Non-pigmented ciliary epithelial cell (primary cell): Measurements from ENCODE around the gene NUP93.
A peak's percentile ranks its signal among the peaks of the same experiment; 100 is the strongest.
"Not testable (repeated sequence)": the region's sequence is repeated elsewhere in the genome, so short reads cannot be mapped to it uniquely, and the experiment has no call there.

ENCODE experiments used
- DNase-seq: peaks from one replicate; pipeline ENCODE4 v3.0.0-alpha.2; 2010; ENCODE audit warnings: low read depth

NUP93 gene

DNA sequence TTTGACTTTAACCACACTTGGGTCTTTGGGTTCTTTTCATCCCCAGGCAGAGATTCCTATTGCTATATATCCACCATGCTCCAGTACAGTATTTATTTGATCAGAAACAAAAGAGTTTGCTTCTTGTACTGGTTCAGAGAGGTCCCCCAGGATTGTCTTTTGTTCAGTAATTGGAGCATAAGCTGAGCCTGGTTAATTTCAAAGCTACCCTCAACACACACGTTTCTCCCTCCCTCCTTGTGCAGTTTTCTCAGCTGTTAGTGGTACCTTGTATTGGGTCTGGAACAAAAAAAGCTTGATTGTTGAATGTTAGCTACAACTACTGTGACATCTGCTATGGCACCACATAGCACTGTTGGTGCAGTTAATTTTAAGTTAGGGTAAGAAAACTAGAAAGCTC, 50.0 kb downstream of the NUP93 start:
- no peak for DNase-seq

GRCh38 chr16:56780646-56781045, 50.7 kb downstream of the NUP93 start:
- DNase-seq, result no peak

- DNase-seq, result no peak
Measured at GRCh38 chr16:56781528-56781961, 51.6 kb downstream of the NUP93 start.

DNA sequence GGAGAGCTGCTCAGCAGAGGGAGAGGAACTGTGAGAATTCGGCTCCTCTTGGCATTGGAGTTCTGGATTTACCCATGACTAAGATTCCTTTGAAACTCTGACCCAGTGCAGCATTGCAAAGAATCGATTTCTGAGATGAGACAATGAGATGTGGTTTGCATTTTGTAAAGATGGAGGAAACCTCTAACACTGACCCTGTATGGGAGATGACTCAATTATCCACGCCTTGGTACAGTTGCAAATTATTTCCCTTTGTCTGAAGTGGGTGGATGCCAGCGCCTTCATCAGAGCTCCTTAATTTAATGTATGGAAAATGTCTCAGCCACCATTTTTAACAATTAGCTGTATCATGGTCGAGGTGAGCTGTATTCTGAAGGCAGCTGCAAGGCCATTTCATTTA, 53.4 kb downstream of the NUP93 start:
- no peak for DNase-seq

GRCh38 chr16:56785317-56785716, 55.4 kb downstream of the NUP93 start:
- no peak for DNase-seq

- no peak for DNase-seq
Measured at GRCh38 chr16:56787167-56787566, 57.2 kb downstream of the NUP93 start.

- no peak for DNase-seq
Measured at GRCh38 chr16:56788435-56788834, 58.5 kb downstream of the NUP93 start.

GRCh38 chr16:56789360-56789759, 59.4 kb downstream of the NUP93 start:
- no peak for DNase-seq

DNA sequence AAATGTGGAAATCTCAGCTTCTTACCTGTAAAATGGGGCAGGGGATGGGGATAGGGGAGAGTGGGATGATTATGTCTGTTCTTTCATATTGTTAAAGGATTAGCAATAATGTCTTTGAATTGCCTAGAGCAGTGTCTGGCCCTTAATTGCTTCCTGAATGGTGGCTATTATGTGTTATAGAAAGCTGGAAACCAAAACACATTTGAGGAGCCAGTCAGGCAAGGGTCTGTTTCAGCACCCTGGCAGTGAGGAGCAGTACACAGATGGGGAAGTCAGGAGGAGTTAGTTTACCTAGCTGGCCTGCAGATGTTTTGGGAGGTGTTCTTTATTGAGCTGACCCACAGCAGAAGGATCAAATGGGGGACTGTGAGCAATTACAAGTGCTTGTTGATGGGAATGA, 63.0 kb downstream of the NUP93 start:
- no peak for DNase-seq

- no peak for DNase-seq
Measured at GRCh38 chr16:56793492-56793891, 63.6 kb downstream of the NUP93 start.

DNA sequence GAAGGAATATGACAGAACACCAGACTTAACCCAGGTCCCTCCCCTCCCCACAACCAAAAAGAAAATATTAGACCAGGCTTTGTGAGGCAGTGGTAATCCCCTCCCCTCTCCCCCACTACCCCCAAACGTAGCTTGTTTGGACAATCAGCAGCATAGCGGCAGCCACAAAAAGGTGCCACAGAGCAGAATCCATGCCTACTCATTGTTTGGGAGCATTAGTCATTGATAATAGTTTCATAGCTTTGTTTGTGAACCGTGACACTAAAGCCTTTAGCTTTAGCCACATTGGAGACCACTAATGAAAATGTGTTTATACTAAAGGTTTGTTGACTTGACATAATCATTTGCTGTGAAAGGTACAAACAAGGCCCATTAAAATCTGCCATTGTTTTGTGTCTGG, 65.1 kb downstream of the NUP93 start:
- DNase-seq, result no peak

- not testable (repeated sequence) for DNase-seq
Measured at GRCh38 chr16:56797038-56797437, 67.1 kb downstream of the NUP93 start.

DNA sequence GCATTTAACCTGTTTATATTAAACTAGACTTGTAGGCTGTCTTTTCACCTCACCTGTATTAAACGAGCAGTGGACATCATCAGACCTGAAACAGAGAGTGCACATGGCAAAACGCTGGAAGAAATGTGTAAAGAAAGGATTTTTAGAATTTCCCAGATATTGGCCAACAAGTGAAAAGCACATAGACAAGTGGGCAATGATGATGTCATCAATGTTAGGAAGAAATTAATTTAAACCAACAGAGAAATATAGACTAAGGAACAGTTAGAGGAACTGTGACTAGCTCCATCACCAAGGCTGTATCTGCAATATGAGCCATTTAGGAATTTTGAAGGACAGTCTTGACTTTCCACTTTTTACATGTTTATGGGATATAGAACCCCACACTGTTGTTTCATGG, 67.9 kb downstream of the NUP93 start:
- no peak for DNase-seq

DNA sequence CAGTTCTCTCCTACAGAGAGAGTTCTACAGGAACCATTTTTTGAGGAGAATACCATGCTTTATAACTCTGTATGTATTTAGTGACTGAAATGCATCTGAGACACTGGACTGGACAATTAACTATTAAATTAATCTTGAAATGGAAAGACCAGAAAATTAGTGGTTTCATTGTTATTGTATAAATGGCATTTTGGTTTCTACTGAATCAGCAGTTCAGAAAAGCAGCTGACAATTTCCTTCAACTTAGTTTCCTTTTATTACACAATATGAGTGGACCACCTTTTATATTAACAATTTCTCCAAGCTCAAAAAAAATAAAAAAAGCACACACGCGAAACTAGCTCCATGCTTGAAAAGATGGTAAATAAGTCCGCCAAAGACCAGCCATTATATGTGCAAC, 69.0 kb downstream of the NUP93 start:
- DNase-seq, result no peak

DNA sequence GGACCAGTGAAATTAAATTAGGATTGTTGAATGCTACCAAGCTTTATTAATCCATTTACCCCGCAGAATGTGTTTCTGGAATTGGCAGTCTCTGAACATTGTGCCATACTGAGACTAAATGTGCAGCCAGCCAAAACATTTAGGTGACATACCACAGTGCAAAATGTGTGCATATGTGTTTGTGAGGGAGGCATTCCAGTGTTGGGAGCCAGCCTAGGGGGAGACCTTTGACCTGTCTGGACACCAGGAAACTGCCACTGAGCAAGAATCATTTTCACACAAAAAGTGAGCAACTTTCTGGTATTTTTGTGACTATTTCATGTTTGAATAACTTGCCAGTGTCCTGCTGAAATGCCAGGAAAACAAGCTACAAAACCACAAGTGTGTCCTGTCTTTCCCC, 70.4 kb downstream of the NUP93 start:
- DNase-seq, result no peak

DNA sequence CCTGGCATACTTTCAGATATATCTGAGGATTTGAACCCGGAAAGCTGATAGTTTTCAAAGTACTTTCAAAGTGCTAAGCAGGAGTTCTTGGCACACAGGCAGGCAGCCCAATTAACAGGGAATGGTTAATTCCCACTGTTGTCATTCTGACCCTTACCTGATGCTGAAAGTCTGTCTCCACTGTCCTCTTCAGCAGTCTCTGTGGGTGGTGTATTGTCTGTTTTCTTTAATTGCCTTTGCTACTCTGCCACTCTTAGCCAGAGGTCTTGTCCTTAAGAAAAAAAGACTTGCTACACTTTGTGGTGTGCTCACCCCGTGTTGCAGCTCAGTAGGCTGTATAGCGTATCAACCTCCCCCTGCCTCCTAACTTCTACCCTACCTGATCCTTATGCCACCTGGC, 71.8 kb downstream of the NUP93 start:
- no peak for DNase-seq

GRCh38 chr16:56807011-56807675, 77.2 kb downstream of the NUP93 start:
- DNase-seq, result peak; percentile 60

GRCh38 chr16:56807676-56808067, 77.7 kb downstream of the NUP93 start:
- DNase-seq, result not testable (repeated sequence)

DNA sequence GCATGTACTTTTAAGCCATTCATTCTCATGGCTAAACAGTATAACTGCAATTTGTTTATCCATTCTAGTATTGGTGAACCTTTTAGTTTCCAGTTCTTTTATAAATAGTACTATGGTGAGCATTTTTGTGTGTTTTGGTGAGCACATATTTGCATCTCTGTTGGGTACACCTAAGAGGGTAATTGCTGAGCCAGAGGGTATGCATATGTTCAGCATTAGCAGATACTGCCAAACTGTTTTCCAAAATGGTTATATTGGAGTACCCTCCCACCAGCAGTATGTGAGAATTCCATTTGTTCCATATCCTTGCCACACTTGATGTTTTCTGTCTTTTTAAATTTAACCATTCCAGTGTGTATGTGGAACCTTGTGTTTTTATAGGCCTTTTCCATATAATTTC, 81.0 kb downstream of the NUP93 start:
- DNase-seq, result no peak

- DNase-seq, result not testable (repeated sequence)
Measured at GRCh38 chr16:56811602-56812001, 81.7 kb downstream of the NUP93 start.

DNA sequence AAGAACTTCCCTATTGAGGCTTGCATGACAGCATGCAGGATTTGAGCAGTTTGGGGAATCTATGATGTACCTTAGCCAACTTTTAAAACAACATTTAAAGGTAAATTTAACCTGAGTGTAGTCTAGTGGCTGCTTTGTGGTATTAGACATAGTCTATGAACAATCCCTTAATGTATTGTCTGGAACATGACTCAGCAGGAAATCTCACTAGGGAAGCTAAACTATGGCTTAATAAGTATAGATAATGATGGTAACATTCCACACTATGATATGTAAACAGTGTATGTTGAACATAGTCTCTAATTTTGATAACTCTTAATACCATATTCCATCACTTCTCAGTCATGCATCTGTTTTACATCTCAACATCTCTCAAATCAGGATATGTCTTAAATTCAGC, 83.0 kb downstream of the NUP93 start:
- no peak for DNase-seq

DNA sequence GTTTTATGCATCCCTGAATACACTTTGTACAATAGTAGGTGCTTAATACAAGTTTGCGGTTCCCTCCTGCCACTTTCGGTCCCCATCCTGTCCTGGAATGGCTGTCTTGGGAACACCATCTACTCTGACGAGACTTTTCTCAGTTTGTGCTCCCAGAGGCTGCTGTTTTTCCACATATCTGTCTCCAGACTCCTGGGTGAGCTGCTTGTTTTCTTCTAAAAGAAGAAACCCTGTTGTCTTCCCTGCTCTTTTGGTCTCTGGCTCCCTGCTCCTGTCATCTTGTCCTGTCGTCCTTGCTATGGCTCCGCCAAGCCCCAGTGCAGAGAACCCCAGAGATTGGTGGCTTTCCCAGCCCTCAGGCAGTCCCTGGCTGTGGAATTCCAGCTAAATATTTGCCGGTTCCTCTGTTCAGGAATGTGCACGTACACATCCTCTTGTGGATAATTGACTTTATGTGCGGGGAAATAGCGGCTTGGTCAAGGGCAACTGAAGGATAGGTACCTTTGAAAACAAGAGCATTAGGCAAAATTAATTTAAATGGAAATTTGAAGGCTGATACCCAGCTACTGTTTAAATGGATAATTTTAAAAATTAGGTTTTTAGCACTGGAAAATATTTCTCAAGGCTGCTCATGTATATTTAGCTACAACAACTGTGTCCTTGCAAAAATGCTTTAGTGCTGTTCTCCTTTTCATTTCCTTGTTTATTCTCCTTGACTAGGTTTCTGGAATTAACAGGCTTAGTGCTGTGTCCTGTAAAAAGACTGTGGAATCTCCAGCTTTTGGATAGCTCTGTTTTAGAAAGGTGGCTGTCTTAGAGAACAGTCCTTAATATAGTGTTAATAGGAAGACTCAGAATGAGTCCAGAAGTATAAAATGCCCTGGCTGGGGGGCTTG, 84.9 kb downstream of the NUP93 start:
- DNase-seq, result no peak

DNA sequence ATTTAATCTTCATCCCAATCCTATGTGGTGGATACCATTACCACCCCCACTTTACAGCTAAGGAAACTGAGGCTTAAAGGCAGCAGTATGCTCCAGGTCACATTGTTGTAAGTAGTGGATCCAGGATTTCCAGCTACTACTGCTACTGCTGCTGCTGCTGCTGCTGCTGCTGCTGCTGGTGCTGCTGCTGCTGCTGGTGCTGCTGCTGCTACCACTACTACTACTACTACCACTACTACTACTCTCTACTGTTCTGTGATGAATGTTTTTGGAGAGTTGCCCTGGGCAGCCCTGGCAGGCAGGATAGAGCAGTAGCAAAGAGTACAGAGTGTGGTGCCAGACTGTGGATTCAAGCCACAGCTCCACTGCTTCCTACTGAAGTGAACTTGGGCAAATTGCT, 85.8 kb downstream of the NUP93 start:
- no peak for DNase-seq

- no peak for DNase-seq
Measured at GRCh38 chr16:56817056-56817455, 87.1 kb downstream of the NUP93 start.
